Measurements from ENCODE around the gene KCTD7.
"Not testable (repeated sequence)": the region's sequence is repeated elsewhere in the genome, so short reads cannot be mapped to it uniquely, and the experiment has no call there.

GRCh38 chr7:66582816-66583489 is 45.7 kb upstream of the KCTD7 start:
- TF ChIP-seq, protein P1, sequence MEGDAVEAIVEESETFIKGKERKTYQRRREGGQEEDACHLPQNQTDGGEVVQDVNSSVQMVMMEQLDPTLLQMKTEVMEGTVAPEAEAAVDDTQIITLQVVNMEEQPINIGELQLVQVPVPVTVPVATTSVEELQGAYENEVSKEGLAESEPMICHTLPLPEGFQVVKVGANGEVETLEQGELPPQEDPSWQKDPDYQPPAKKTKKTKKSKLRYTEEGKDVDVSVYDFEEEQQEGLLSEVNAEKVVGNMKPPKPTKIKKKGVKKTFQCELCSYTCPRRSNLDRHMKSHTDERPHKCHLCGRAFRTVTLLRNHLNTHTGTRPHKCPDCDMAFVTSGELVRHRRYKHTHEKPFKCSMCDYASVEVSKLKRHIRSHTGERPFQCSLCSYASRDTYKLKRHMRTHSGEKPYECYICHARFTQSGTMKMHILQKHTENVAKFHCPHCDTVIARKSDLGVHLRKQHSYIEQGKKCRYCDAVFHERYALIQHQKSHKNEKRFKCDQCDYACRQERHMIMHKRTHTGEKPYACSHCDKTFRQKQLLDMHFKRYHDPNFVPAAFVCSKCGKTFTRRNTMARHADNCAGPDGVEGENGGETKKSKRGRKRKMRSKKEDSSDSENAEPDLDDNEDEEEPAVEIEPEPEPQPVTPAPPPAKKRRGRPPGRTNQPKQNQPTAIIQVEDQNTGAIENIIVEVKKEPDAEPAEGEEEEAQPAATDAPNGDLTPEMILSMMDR (IDR thresholded peaks at IDR 0.05; ENCODE audit: low read depth, low read length) = not testable (repeated sequence)
- not testable (repeated sequence) for TF ChIP-seq EZH2phosphoT487 (IDR thresholded peaks at IDR 0.05; ENCODE audit: low read depth)

Measured in OCI-LY3 (cell line).